HG03469 (cell line): ENCODE measurements around the gene RAB2B.

ENCODE experiments used
- ATAC-seq: cut with Tn5 transposase; IDR thresholded peaks from one replicate; pipeline ENCODE4 v1.9.1; 2021; ENCODE audit warnings: mild to moderate bottlenecking, moderate library complexity, moderate number of reproducible peaks; ENCODE audit not compliant: unreplicated experiment

RAB2B gene

GRCh38 chr14:21476925-21477681 lies at the start of gene RAB2B, which contains the start of gene TOX4:
RAB2B (minus strand) TSS chr14:21476959; CDS start chr14:21476872, 87 bp downstream.
TOX4 (plus strand) TSS chr14:21477195; CDS start chr14:21477279, 84 bp downstream.
- peak; percentile 99 for ATAC-seq

DNA sequence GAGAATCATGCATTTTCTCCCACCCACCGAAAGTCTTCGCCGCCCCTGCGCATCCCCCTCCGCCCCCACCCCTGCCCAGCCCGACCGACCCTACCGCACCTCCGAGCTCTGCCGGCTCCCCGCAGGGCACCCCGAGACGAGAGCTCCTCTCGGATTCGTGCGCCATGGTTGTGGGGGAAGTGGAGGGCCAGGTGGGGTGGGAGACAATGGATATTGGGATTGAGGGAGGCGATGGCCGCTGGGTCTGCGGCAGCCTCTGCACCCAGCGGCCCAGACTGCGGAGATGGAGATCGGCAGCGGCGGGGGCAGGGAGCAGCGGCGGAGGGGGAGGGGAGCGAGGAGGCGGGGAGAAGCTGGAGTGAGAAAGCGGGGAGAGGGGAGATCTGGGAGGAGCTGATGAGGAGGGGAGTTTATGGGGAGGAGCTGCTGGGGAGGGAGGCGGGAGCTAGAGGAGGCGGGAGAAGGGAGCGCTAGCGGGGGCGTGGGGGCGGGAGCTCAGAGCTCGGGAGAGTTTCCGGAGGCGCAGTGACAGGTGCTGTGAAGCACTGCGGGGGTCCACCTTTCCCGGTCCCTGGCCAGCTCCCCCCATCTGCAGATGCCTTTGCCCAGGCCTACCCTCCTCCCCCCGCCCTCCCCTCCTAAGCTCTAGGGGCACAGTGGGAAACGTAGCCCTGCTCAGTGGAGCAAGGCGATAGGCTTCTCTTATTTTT lies 49.4 kb upstream of the RAB2B start, which contains the start of gene SALL2:
Gene SALL2 (minus strand): TSS at position 385 of the 710 bp plus-strand sequence. CDS start 219 bp downstream, at position 166.
- ATAC-seq: no peak

- ATAC-seq: no peak
Observed at GRCh38 chr14:21525571-21525961, 48.8 kb upstream of the RAB2B start.

DNA sequence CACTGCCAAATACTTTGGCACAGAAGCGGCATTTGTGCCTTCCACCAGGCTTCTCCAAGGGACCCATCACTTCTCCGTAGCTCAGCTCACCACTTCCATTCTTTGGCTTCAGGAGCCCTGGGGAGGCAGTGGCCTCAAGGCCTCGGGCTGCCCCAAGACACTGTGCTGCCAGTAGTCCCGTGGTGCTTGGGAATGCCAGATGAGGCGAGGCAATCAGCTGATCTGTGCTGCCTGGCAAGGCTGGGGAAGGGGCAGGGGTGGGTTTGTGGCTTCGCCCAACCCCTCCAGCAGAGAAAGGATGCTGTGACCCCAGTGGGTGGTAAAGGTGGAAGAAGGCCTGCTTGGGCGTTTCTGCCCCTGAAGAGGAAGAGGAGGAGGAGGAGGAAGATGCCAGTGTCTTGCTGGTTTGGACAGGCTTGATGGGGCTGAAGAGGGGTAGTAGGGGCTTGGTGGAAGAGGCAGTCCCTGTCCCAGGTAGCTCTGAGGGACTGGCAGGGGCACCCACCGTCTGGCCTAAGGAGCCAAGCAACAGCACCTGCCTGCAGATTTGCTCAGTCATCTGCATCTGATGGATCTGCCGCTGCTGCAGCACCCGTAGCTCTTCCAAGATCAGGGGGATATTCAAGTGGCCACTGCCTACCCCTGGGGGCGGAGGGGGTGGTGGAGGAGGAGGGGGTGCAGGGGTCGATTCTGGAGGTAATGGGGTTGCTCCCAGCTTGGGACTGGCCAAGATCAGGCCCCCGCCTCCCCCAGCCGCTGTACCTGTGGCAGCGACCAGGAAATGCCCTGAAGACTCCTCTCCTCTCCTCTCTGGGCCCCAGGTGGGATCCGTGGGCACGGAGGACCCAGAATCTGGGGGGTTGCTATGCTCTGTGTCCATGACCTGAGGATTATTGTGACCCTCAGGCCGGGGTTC lies 48.1 kb upstream of the RAB2B start:
- no peak for ATAC-seq

- no peak for ATAC-seq
Observed at GRCh38 chr14:21523203-21523602, 46.4 kb upstream of the RAB2B start.

DNA sequence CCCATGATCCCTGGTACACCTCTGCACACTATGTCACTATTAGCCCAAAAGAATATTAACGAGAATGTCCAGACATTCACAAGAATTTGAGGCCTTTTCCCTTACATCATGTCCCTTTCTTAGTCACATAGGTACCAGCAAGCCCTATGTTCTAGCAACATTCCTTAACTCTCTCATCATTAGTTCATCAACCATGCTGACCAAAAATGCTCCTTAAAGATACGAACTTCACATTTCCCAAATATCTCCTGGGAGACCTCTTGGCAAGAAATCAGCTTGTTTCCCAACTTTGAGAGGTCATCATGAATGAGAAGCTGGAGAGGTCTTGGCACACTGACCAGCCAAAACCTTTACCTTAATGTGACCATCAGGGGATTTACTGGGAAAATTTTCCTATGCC lies 44.7 kb upstream of the RAB2B start:
- ATAC-seq: no peak

DNA sequence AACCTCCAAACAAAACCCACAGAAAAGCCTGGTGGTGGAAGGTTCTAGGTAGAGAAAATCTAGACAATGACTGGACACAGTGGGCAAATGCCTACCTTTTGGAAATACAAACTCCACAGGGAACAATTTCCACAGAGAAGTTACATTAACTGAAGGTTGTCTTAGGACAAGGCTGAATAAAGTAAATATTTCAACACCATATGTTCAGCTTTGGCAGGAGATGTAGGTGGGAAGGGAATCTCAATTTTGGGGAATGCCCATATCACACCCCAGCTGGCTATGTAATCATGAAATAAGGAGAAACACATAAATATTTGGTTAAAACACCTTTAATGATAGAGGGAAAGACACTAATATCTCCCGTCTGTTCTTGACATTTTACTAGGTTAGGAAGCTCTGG lies 44.0 kb upstream of the RAB2B start:
- ATAC-seq: no peak

GRCh38 chr14:21518725-21519124 lies 42.0 kb upstream of the RAB2B start:
- ATAC-seq: no peak

DNA sequence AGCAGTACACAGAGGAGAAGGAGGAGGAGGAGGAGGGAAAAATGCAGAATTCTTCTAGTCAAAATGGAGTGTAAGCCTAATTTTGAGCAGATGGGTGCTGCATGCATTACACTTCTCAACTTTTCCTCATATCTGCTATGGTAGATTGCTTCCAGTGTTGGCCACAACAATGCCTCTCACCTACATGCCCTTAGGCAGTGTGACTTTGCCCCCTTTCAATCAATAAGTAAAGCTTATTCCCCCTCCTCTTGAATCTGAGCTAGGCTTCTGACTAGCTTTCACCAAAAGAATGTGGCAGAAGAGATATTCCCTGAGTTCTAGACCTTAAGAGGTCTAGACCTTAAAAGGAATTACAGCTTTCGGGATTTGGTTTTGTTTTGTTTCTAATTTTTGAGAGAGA lies 37.6 kb upstream of the RAB2B start:
- ATAC-seq: no peak

GRCh38 chr14:21510735-21511657 lies 34.2 kb upstream of the RAB2B start, which contains the start of gene METTL3:
METTL3 (minus strand) TSS chr14:21511340; CDS start chr14:21511223, 117 bp downstream.
- ATAC-seq: peak; percentile 99

DNA sequence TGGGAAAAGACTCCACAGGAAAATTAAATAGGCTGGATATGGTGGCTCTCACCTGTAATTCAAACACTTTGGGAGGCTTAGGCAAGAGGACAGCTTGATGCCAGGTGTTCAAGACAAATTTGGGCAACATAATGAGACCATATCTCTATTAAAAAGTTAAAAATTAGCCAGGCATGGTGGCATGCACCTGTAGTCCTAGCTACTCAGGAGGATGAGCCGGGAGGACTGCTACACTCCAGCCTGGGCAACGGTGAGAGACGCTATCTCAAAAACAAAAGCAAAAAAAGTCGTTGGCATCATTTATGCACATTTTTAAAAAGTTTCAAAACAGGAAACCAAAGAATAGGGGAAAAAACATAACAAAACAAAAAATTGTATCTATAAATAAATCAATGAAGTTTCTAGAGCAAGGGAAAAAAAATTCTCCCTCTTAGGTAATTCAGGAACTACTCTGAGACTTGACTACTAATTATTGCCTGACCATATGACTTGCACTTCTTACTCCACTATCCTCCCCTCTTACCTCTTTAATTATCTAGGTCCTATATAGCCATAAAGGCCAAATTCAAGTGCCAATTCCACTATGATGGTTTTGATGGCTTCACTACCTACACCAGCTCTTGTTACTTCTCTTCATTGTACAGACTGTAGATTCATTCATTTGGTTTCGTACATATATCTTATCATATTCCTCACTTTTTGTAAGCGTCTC lies 32.8 kb upstream of the RAB2B start:
- no peak for ATAC-seq

- no peak for ATAC-seq
Observed at GRCh38 chr14:21506557-21506956, 29.8 kb upstream of the RAB2B start.

- ATAC-seq: peak; percentile 45
Observed at GRCh38 chr14:21505012-21505553, 28.3 kb upstream of the RAB2B start.

DNA sequence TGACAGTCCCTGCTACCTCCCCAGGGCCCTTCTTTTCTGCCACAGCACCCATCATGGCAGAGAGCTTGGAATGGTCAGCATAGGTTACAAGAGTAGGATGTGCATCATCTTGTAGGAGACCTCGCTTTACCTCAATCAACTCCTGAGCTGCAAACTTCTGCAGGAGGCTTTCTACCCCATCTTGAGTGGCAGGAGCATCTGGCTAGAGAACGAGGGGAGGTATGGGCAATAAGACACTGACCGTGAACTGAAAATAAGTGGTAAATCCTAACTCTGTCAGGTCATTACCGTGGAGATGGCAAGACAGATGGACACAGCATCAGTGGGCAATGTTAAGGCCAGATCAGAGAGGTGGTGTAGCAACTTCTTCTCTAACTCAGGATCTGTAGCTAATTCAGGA lies 26.6 kb upstream of the RAB2B start:
- ATAC-seq: no peak

DNA sequence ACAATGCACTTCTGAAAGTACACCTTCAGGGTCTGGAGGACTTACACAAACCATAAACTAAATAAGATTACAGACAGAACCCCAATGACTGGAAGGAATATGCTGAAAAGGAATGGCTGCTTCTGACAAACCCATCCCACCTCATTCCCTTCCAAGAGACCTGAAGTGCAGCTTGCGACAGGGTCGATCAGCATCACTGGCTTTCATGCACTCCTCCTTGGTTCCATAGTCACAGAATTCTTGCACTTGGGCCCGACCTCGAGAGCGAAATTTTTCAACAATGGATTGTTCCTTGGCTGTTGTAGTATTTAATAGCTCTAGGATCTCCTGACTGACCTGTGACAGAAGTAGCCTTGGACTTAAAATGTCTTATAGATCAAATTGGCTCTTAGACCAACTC lies 24.8 kb upstream of the RAB2B start:
- ATAC-seq: no peak

DNA sequence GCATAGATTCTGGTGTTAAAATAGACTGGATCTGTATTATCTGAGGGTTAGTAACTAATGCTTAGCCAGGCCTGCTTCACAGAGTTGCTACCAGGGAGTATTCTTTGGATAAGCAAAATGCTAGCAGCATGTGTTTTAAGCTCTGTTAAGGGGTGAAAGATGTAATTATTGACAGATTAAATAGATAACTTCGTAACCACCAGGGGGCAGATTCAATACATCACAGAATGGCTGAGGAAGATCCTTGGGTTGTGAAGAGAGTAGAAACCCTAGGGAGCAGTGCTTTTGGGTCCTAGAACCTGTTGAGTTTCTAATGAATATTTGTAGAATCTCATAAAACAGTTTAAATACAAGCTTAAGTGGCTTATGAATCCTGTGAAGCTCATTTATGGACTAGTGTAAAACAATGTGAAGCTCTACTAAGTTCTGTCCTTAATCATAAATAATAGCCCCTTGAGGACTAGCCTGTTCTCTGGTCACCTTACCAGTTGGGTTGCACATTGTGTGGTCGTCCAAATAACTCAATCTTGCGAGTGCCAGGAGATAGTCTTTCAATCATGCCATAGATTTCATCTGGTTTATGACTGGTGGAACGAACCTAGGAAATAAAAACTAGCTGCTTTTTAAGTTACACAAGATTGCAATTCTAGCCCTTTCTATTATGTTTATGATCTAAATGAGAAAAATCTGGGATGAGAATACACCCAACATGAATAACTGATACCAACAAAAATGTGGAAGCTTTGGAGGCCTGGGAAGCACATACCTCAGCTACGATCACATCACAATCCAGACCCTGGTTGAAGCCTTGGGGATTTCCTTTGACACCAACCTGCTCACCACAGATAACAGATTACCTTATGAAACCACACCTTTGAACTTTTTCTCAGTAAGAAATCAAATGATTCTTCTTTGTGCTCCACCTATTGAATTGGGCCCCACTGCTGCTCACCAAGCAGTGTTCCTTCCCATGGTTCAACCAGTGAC lies 22.1 kb upstream of the RAB2B start:
- ATAC-seq: no peak

DNA sequence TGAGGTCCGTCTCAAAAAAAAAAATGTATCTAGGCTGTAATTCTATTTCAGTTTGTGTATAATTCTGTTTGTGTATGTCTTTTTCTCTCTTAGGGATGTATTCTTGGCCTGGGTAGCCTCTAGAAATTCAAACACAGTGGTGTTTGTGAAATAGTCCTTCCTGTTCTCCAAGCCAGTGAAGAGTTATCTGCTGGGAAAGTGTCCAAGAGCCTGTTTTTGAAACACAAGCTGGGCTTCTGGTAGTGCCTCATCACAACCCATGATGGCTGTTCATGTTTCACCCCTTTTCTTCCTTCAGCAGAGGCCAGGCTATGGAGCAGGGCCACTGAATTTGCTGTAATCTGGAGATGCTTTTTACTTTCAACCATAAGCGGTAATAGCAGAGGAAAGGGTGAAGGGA lies 19.7 kb upstream of the RAB2B start:
- ATAC-seq: no peak
